Measurements from ENCODE around the gene PTPRK.

The PTPRK gene

DNA sequence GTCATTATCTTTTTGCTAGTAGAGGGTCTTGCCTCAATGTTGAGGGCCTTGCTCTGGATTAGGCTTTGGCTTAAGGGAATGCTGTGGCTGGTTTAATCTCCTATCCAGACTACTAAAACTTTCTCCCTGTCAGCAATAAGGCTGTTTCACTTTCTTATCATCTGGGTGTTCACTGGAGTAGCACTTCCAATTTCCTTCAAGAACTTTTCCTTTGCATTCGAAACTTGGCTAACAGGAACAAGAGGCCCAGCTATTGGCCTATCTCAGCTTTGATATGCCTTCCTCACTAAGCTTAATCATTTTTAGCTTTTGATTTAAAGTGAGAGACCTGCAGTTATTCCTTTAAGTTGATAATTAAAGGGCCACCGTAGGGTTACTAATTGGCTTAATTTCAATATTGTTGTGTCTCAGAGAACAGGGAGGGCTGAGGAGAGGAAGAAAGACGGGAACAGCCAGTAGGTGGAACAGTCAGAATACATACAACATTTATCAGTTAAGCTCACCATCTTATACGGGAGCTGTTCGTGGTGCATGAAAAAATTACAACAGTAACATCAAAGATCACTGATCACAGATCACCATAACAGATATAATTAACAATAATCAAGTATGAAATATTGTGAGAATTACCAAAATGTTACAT lies 186.7 kb downstream of the PTPRK start:
- Histone ChIP-seq H2AFZ (ENCODE audit: low read length) (no peak overlapping the region), H3K9ac (ENCODE audit: low read depth, low read length, poor library complexity) (no peak overlapping the region), H3K27me3 (ENCODE audit: control insufficient read depth in 3 of 3, insufficient read depth in 3 of 3, low read depth in 1 of 3, low read length in 3 of 3) (no peaks in the 10 kb centered on the region), H4K8ac (ENCODE audit: low read depth, low read length) (no peak overlapping the region), H2BK5ac (ENCODE audit: low read length) (no peak overlapping the region), H3K4me1 (ENCODE audit: control insufficient read depth in 2 of 2, insufficient read depth in 1 of 2, low read depth in 1 of 2, low read length in 2 of 2) (no peaks in the 10 kb centered on the region), H3K4me3 (ENCODE audit: low read length in 2 of 2) (no peak overlapping the region), H3K23ac (ENCODE audit: low read depth, low read length, poor library complexity) (no peak overlapping the region), H2BK12ac (ENCODE audit: low read length) (no peak overlapping the region), H3K4me2 (ENCODE audit: insufficient read depth, low read length, poor library complexity, severe bottlenecking) (no peak overlapping the region), H4K91ac (ENCODE audit: low read depth, low read length, poor library complexity) (no peak overlapping the region), H2BK15ac (ENCODE audit: low read length) (no peak overlapping the region), H3K79me1 (ENCODE audit: low read depth, low read length) (no peaks in the 10 kb centered on the region), H3K36me3 (replicated peaks in 1 of 2; ENCODE audit: control insufficient read depth in 2 of 2, insufficient read depth in 2 of 2, low read length in 2 of 2) (no peaks in the 10 kb centered on the region), H3K9me3 (replicated peaks in 1 of 2; ENCODE audit: control insufficient read depth in 2 of 2, insufficient read depth in 1 of 2, low read depth in 1 of 2, low read length in 2 of 2) (no peaks in the 10 kb centered on the region), H3K27ac (replicated peaks; ENCODE audit: low read length) (no peak overlapping the region), H3K18ac (ENCODE audit: low read length) (no peak overlapping the region), H3K14ac (ENCODE audit: low read length) (no peak overlapping the region), H3K4ac (ENCODE audit: low read length) (no peak overlapping the region), H2BK120ac (ENCODE audit: low read depth, low read length) (no peak overlapping the region), H2AK5ac (ENCODE audit: low read depth, low read length) (no peak overlapping the region)
- DNase-seq (ENCODE audit: low spot score) = no peak
- no CpG with 5 or more reads among the region's 5 CpGs for WGBS, 2 donors (ENCODE audit: extremely low coverage in 2 of 2, insufficient read length in 2 of 2, insufficient replicate concordance in 1 of 2)

DNA sequence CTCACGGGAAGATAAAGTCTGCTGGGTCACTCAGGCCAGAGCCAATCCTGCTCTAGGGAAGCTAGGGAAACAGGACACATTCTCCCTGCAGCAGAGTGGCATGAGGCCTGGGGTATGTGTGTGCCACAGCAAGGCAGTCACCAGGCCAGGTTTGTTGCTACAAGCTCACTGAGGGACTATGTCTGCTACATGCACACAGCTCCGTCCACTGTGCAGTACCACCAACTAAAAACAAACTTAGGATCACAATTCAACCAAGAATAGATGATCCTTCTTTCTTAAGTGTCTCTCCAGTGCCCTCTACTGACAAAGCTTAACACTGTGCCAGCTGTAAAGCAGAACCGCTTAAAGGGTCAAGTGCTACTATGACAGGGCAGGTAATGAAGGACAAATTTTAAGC lies 192.5 kb downstream of the PTPRK start:
- no peak for DNase-seq (ENCODE audit: low spot score)
- Histone ChIP-seq H2BK120ac (ENCODE audit: low read depth, low read length) (no peak overlapping the region), H3K4ac (ENCODE audit: low read length) (no peak overlapping the region), H3K9ac (ENCODE audit: low read depth, low read length, poor library complexity) (no peak overlapping the region), H3K4me3 (ENCODE audit: low read length in 2 of 2) (no peak overlapping the region), H4K91ac (ENCODE audit: low read depth, low read length, poor library complexity) (no peak overlapping the region), H2BK5ac (ENCODE audit: low read length) (no peak overlapping the region), H3K27me3 (ENCODE audit: control insufficient read depth in 3 of 3, insufficient read depth in 3 of 3, low read depth in 1 of 3, low read length in 3 of 3) (no peaks in the 10 kb centered on the region), H3K23ac (ENCODE audit: low read depth, low read length, poor library complexity) (no peak overlapping the region), H3K36me3 (replicated peaks in 1 of 2; ENCODE audit: control insufficient read depth in 2 of 2, insufficient read depth in 2 of 2, low read length in 2 of 2) (no peaks in the 10 kb centered on the region), H3K79me1 (ENCODE audit: low read depth, low read length) (no peaks in the 10 kb centered on the region), H3K18ac (ENCODE audit: low read length) (no peak overlapping the region), H2BK15ac (ENCODE audit: low read length) (no peak overlapping the region), H2AFZ (ENCODE audit: low read length) (no peak overlapping the region), H3K14ac (ENCODE audit: low read length) (no peak overlapping the region), H2AK5ac (ENCODE audit: low read depth, low read length) (no peak overlapping the region), H3K4me1 (ENCODE audit: control insufficient read depth in 2 of 2, insufficient read depth in 1 of 2, low read depth in 1 of 2, low read length in 2 of 2) (no peaks in the 10 kb centered on the region), H3K9me3 (replicated peaks in 1 of 2; ENCODE audit: control insufficient read depth in 2 of 2, insufficient read depth in 1 of 2, low read depth in 1 of 2, low read length in 2 of 2) (peaks cover 0 to 8% of the 10 kb centered on the region in 2 donors), H3K27ac (replicated peaks; ENCODE audit: low read length) (no peak overlapping the region), H4K8ac (ENCODE audit: low read depth, low read length) (no peak overlapping the region), H3K4me2 (ENCODE audit: insufficient read depth, low read length, poor library complexity, severe bottlenecking) (no peak overlapping the region), H2BK12ac (ENCODE audit: low read length) (no peak overlapping the region)
- WGBS, 2 donors (ENCODE audit: extremely low coverage in 2 of 2, insufficient read length in 2 of 2, insufficient replicate concordance in 1 of 2) = no CpG with 5 or more reads among the region's 3 CpGs

GRCh38 chr6:128323011-128323410 lies 197.4 kb downstream of the PTPRK start:
- Histone ChIP-seq H3K79me1 (ENCODE audit: low read depth, low read length) (no peaks in the 10 kb centered on the region), H2BK15ac (ENCODE audit: low read length) (no peak overlapping the region), H3K27me3 (ENCODE audit: control insufficient read depth in 3 of 3, insufficient read depth in 3 of 3, low read depth in 1 of 3, low read length in 3 of 3) (no peaks in the 10 kb centered on the region), H3K9ac (ENCODE audit: low read depth, low read length, poor library complexity) (no peak overlapping the region), H3K4me3 (ENCODE audit: low read length in 2 of 2) (no peak overlapping the region), H2BK120ac (ENCODE audit: low read depth, low read length) (no peak overlapping the region), H2BK12ac (ENCODE audit: low read length) (no peak overlapping the region), H2AFZ (ENCODE audit: low read length) (no peak overlapping the region), H3K18ac (ENCODE audit: low read length) (no peak overlapping the region), H3K4ac (ENCODE audit: low read length) (no peak overlapping the region), H3K14ac (ENCODE audit: low read length) (no peak overlapping the region), H3K27ac (replicated peaks; ENCODE audit: low read length) (no peak overlapping the region), H3K4me1 (ENCODE audit: control insufficient read depth in 2 of 2, insufficient read depth in 1 of 2, low read depth in 1 of 2, low read length in 2 of 2) (no peaks in the 10 kb centered on the region), H2BK5ac (ENCODE audit: low read length) (no peak overlapping the region), H3K9me3 (replicated peaks in 1 of 2; ENCODE audit: control insufficient read depth in 2 of 2, insufficient read depth in 1 of 2, low read depth in 1 of 2, low read length in 2 of 2) (peaks cover 0 to 8% of the 10 kb centered on the region in 2 donors), H3K36me3 (replicated peaks in 1 of 2; ENCODE audit: control insufficient read depth in 2 of 2, insufficient read depth in 2 of 2, low read length in 2 of 2) (peaks cover 2 to 8% of the 10 kb centered on the region in 2 donors), H3K4me2 (ENCODE audit: insufficient read depth, low read length, poor library complexity, severe bottlenecking) (no peak overlapping the region), H4K8ac (ENCODE audit: low read depth, low read length) (no peak overlapping the region), H2AK5ac (ENCODE audit: low read depth, low read length) (no peak overlapping the region), H3K23ac (ENCODE audit: low read depth, low read length, poor library complexity) (no peak overlapping the region), H4K91ac (ENCODE audit: low read depth, low read length, poor library complexity) (no peak overlapping the region)
- no CpG with 5 or more reads among the region's 1 CpG for WGBS, 2 donors (ENCODE audit: extremely low coverage in 2 of 2, insufficient read length in 2 of 2, insufficient replicate concordance in 1 of 2)
- DNase-seq (ENCODE audit: low spot score) = no peak

DNA sequence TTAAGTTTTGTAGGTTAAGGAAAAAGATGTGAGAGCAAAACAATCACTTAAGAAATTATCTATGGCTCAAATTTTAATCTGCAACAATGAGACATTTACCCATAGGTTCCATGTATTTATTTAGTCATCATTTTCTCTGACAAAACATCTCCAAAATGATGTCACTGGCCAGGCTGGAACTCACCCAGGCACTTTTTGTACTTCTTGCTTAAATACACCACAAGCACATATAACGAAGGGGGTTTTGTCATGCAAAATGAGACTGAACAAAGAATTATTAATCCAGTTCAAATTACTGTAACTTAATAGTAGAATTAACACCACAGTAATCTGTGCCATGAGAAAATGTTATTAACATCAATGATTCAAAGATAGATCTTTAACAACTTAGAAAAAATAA lies 200.5 kb downstream of the PTPRK start:
- Histone ChIP-seq H3K18ac (ENCODE audit: low read length) (no peak overlapping the region), H3K27me3 (ENCODE audit: control insufficient read depth in 3 of 3, insufficient read depth in 3 of 3, low read depth in 1 of 3, low read length in 3 of 3) (no peaks in the 10 kb centered on the region)

More for the DNA sequence above, 200.5 kb downstream of the PTPRK start:
- Histone ChIP-seq H3K9me3 (replicated peaks in 1 of 2; ENCODE audit: control insufficient read depth in 2 of 2, insufficient read depth in 1 of 2, low read depth in 1 of 2, low read length in 2 of 2) (no peaks in the 10 kb centered on the region), H3K4ac (ENCODE audit: low read length) (no peak overlapping the region), H2BK5ac (ENCODE audit: low read length) (no peak overlapping the region), H3K4me3 (ENCODE audit: low read length in 2 of 2) (no peak overlapping the region), H2BK120ac (ENCODE audit: low read depth, low read length) (no peak overlapping the region), H3K27ac (replicated peaks; ENCODE audit: low read length) (no peak overlapping the region), H3K36me3 (replicated peaks in 1 of 2; ENCODE audit: control insufficient read depth in 2 of 2, insufficient read depth in 2 of 2, low read length in 2 of 2) (peaks cover 2 to 8% of the 10 kb centered on the region in 2 donors), H3K14ac (ENCODE audit: low read length) (no peak overlapping the region), H3K4me1 (ENCODE audit: control insufficient read depth in 2 of 2, insufficient read depth in 1 of 2, low read depth in 1 of 2, low read length in 2 of 2) (no peaks in the 10 kb centered on the region), H4K91ac (ENCODE audit: low read depth, low read length, poor library complexity) (no peak overlapping the region), H3K4me2 (ENCODE audit: insufficient read depth, low read length, poor library complexity, severe bottlenecking) (no peak overlapping the region), H3K9ac (ENCODE audit: low read depth, low read length, poor library complexity) (no peak overlapping the region), H3K79me1 (ENCODE audit: low read depth, low read length) (no peaks in the 10 kb centered on the region), H2AFZ (ENCODE audit: low read length) (no peak overlapping the region), H3K23ac (ENCODE audit: low read depth, low read length, poor library complexity) (no peak overlapping the region), H4K8ac (ENCODE audit: low read depth, low read length) (no peak overlapping the region), H2BK15ac (ENCODE audit: low read length) (no peak overlapping the region), H2BK12ac (ENCODE audit: low read length) (no peak overlapping the region), H2AK5ac (ENCODE audit: low read depth, low read length) (no peak overlapping the region)
- WGBS, 2 donors (ENCODE audit: extremely low coverage in 2 of 2, insufficient read length in 2 of 2, insufficient replicate concordance in 1 of 2) = no CpG with 5 or more reads among the region's 1 CpG
- no peak for DNase-seq (ENCODE audit: low spot score)
